Stimulated activated CD4-positive, alpha-beta T cell treated with anti-CD3 and anti-CD28 coated beads, Interleukin-15, amount 100 ng/mL, for 1 hour (primary cell): ENCODE data around the gene COL21A1.

Experiments used
- DNase-seq, 2 donors: peaks; one replicate each; pipeline ENCODE4 v3.0.0-alpha.2; 2020; ENCODE audit warnings: low read depth in 1 of 2, low spot score in 1 of 2

COL21A1 gene

DNA sequence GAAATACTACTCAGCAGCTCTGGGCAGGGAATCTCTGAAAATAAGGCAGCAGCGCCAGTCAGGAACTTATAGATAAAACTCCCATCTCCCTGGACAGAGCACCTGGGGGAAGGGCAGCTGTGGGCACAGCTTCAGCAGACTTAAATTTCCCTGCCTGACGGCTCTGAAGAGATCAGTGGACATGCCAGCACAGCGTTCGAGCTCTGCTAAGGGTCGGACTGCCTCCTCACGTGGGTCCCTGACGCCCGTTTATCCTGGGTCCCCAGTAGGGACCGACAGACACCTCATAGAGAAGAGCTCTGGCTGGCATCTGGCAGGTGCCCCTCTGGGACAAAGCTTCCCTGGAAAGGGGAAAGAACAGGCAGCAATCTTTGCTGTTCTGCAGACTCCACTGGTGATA lies 59.0 kb downstream of the COL21A1 start:
- no peak for DNase-seq

DNA sequence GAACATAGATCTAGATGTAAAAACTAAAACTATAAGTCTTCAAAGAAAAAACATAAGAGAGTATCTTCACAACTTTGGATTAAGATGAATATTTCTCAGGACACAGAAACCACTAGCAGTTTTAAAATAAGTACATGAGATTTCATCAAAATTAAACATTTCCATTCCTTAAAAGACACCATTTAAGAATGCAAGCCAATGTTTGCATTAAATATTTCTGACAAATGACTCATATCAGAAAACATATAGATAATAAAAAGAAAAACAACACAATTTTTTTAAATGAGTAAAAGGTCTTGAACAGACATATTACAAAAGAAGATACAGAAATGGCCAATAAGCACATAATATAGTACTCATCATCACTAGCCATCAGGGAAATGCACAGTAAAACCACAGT lies 59.7 kb downstream of the COL21A1 start:
- no peak for DNase-seq

DNA sequence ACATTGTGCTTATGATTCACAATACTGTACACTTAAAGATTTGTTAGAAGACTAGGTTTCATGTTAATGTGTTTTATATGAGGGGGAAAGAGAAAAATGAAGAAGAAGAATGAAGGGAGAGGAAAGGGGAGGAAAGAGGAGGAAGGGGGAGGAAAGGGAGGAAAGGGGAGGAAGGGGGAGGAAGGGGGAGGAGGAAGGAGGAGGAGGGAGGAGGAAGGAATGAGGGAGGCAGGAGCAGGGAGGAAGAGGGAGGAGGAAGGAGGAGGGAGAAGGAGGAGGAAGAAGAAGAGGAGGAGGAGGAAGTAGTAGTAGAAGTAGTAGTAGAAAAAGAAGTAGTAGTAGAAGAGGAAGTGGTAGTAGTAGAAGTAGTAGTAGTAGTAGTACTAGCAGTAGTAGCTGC lies 70.6 kb downstream of the COL21A1 start:
- no peak for DNase-seq

DNA sequence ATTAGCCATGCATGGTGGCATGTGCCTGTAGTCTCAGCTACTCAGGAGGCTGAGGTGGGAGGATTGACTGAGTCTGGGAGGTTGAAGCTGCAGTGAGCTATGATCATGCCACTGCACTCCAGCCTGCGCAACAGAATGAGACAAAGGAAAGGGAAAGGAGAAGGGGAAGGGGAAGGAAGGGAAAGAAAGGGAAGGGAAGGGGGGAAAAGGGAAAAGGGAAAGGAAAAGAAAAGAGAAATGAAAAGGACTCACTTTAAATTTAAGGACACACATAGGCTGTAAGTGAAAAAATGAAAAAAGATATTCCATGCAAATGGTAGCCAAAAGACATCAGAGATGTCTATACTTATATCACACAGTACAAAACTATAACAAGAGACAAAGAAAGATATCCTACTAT lies 74.2 kb downstream of the COL21A1 start:
- no peak for DNase-seq

DNA sequence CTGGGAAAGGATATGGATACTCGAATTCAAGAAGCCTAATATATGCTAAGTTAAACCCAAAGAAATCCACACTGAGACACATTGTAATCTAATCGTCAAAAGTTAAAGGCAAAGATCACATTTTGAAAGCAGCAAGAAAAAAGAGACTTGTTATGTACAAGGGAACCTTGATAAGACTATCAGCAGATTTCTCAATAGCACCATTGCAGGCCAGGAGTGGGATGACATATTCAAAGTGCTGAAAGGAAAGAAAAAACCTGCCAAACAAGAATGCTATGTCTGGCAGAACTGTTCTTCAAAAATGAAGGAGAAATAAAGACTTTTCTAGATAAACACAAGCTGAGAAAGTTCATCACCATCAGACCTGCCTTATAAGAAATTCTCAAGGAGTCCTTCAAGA lies 75.2 kb downstream of the COL21A1 start:
- DNase-seq: no peak

DNA sequence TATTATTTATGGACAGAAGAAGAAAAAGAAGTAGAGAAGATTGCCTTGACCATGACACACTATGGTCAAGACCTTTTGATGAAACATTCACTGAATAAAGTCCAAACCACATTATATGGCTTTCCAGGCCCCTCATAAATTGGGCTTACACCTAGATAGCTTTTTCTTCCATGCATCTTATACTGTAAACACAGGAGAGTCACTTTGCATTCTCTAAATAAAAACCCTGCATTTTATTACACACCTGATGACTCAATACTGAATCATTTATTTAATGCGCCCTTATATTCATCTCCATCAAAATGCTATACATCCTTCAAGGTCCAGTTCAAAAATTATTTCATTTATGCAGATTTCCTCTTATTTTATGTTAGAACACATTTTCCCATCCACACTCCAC lies 78.0 kb downstream of the COL21A1 start:
- no peak for DNase-seq

DNA sequence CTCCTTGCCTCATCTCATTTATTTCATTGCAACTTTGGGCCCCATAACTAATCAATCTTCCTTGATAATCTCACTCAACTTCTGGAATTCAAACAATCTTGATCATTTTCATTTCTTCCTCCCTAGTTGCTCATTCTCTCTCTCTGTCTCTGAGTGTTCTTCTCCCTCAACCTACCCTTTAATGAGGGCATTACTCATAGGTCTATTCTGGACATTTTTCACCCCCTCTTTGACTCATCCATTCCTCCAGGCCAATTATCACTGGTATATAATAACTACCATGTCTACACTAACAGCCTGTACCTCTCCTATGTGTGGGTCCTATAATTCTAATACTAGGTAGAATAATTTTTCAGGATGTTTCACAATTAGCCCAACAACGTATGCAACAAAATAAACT lies 78.8 kb downstream of the COL21A1 start:
- DNase-seq: no peak

DNA sequence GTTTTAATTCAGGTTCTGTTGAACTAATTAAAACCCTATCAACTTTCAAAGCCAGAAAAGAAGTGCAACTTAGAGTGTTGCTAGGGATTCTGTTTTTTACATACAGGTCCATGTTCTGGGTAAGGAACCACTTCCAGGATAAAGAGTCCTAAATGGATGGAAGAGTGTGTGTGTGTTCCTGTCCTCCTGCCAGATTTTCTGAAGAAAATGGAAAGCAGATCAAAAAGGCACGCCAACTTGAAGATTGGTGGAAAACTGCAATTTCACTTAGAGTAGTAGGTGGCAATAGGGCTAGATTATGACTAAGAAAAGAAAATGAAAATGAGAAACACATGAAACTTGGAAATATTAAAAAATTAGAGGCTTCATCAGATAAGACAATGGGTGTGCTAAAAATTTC lies 85.3 kb downstream of the COL21A1 start:
- no peak for DNase-seq

DNA sequence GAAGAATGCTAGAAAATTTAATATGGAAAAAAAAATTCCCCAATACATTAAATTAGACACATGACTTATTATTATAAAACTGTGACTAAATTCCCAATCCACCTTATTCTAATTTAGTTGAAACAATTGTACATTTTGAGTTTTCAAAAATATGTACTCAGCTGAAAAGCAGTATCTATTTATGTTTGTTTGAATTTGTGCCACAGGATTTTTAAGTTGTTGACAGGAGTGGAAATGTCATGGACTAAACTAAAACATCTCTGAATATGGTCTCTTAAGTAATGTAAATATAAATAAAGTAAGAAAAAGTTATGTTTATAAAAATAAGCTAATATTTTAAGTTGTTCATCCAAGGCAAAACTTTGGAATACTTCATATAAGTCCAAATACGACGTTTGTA lies 86.9 kb downstream of the COL21A1 start:
- no peak for DNase-seq

DNA sequence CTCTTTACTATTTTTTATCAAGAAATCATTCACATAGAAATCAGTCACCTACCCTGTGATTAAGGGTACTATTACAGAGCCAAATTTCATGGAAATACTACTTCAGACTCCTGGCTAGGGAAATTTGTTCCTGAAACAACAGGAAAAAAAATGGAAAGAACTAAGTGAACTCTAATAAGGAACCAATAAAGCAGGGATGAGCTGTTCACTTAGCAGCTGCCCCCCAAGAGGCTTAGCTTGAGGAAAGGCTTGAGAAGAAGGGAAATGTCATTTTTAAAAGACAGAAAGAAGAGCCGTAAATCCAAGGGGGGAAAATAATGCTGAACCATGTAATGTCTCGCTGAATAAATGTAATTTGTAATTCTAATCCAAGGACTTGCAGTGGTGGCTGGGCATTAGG lies 88.8 kb downstream of the COL21A1 start:
- no peak for DNase-seq

DNA sequence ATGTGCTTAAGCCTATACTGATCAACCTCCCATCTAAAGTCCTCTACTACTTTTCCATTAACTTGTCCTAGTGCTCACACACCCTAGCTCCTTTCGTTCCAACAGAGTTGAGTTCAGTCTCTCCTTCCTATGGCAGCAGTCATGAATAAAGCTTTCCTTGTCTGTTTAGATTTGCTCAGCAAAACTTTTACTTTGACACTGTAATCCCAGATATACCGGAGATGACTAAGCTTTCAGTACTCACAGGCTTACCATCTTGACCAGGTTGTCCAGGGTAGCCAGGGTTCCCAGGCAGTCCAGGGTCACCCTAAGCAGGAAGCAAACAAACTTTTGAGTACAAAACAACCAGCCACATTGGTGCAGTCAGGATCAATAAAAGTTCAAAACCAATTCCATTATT lies 90.7 kb downstream of the COL21A1 start:
- no peak for DNase-seq

DNA sequence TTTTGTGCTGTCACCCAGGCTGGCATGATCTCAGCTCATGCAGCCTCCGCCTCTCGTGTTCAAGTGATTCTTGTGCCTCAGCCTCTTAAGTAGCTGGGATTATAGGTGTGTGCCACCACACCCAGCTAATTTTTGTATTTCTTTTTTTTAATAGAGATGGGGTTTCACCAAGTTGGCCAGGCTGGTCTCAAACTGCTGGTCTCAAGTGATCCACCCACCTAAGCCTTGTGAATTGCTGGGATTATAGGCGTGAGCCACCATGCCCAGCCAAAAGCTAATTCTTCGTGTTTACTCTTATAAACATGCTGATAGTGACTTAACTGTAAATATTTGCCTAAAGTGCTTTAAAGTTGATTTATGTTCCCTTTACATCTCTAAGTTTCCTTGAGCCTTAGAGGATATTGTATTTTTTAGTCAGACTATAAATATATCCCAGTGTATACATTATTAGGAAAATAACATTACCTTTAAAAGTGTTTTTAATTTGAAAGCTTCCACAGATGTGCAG lies 91.7 kb downstream of the COL21A1 start:
- DNase-seq: no peak

DNA sequence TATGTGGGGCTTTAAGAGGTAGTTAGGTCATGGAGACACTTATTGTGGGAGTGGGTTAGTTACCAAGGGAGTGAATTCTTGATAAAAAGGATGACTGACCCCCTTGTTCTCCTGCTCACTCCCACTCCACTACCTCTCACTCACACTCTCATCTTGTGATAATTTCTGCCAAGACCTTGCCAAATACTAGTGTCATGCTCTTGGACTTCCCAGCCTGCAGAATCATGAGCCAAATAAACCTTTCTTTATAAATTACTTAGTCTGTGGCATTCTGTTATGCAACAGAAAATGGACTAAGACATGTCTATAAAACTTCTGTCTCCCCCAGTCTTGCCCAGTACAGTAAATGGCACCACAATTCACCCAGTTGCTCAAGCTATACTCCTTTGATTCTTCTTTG lies 93.3 kb downstream of the COL21A1 start:
- no peak for DNase-seq

DNA sequence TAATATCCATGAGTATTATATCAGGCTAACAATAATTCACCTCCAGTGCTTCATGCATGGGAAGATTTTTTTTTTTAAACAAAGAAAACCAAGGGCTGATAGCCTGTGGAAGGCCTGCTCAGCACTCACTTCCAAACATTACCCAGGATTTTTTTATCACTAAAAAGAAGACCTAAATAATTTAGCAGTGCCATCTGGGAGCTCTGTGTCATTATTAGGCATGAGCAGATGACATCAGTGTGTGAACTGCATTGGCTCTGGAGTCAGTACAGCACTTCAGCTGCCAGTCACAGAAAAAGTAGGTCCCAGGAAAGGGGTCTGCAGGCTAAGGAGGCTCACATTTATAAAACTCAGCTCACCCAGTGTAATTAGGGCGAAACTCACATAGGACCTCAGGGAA lies 94.8 kb downstream of the COL21A1 start:
- no peak for DNase-seq

DNA sequence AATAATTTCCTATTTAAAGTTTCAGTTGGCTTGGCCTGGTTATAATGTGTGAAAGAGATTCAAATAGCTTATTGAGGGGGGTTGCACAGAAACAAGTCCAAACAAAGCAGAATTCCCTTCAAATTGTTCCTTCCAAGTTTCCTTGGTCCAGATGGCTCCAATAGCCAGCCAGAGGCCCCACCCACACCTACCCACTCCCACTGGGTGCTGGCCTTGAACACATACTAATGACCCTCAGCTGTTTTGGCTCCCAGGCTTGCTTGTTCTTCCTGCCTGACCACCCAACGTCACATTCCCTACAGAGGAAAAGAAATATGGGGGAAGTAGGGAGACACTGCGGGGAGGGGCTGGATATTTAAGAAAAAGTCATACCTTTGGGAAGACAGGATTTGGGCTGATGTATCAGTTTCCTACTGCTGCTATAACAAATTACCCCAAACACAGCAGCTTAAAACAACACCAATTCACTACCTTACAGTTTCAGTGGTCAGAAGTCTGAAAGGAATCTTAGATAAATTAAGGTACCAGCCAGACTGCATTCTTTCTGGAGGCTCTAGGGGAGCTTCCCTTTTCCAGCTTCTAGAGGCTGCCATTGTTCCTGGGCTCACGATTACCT lies 95.7 kb downstream of the COL21A1 start:
- DNase-seq: no peak

DNA sequence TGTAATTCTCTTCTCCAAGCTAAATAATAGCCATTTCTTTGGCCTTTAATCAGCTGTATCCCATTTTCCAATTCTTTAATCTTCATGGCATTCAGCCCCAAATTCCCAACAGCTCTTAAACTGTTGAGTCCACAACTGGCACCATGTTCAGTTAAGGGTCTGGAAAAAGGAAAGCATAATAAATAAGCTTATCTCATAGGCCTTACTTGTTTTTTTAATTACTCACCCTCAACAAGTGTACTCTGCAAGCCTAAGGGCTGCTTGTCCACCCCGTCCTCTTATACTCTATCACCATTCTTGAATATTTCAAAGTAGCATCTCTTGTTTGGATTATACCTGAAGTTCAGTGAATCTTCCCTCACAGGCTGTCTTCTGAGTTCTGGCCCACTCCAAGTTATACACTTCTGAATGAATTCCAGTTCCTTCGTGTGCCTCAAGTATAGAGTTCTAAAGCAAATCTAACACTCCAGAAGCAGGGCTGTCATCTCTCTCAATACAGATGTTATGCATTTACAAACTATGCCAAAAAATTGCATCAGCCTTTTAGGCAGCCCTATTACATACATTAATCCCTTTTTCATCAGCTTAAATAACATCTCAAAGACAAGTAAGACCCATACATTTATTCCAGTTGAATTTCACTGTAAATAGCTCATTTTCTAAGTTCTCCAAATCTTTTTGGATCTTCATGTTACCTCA lies 98.7 kb downstream of the COL21A1 start:
- DNase-seq: no peak

DNA sequence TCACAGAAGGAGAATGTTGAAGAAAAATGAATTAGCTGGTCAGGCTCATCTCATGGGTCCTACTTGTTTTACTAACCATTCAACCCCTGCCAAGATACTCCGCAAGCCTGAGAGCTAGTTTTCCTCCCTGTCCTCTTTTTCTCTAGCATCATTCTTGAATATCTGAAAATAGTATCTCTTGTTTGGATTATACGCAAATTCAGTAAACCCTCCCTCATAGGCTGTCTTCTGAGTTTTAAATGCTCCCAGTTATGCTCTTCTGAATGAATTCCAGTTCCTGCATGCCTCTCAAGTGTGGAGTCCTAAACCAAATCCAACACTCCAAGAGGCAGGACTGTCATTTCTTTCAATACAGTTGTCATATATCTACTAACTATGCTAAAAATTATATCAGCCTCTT lies 99.6 kb downstream of the COL21A1 start:
- no peak for DNase-seq

DNA sequence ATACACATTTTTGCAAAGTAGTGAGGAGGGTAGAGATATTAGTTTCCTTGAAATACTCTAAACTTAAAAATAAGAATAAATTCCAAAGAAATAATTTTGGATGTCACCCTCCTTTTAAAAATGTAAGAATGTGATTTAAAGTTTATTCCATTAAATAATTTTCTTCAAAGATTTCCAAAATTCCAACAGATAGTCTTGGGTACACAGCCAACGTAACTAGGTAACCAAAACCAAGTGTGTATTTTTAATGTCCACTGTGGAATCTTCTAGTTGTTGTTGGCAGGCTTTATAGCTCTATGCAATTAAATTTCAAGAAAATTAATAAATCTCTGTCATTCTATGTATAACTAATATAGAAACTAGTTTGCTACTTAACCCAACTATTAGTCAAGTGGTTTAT lies 101.3 kb downstream of the COL21A1 start:
- DNase-seq: no peak

DNA sequence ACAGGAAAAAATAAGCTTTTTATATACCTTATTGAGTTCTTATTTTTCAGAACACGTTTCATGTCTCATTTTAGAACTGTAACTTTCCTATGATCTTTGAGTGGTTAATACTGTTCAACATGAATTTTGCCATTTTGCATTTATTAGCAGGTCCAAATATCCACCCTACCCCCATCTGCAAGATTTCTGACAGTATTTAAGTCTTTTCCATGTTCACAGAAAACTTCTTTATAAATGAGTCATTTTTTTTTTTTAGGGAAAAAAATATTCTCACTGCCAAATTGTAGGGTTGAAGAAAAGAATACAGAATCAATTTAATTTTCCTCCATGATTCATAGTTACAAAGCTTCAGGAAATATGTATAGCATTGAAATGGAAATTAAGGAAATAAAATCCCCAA lies 101.8 kb downstream of the COL21A1 start:
- DNase-seq: no peak

DNA sequence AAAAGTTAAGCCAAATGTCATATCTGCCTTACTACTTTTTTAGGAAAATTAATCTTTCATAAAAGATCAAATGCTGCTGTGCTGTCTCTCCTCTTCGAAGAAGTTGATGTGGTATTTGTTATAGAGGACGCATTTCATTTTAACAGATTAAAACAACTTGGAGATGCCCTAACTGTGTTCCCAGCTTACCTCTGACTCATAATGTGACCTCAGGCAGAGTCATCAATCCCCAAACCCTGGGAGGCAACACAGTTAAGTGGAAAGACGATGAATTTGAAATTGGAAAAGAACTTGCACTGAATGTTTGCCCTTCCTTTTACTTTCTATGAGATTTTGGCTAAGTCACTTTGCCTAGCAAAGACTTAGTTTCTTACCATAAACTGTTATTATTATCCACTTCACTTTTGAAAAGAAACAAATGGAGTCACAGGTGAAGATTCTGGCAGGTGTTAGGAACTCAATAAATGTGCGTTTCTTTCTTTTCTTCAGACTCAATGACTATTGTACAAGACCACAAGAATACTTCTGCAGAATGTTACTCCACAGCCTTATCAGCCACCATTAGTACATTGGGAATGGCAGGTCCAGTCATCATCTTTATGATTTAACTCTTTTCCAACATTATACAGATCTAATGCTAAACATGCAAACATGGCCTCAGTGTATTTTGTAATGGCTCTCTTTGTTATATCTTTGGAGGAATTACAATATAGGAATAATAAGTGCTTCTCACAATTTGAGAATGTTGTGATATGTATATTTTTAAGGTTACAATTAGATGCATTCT lies 102.6 kb downstream of the COL21A1 start:
- no peak for DNase-seq

DNA sequence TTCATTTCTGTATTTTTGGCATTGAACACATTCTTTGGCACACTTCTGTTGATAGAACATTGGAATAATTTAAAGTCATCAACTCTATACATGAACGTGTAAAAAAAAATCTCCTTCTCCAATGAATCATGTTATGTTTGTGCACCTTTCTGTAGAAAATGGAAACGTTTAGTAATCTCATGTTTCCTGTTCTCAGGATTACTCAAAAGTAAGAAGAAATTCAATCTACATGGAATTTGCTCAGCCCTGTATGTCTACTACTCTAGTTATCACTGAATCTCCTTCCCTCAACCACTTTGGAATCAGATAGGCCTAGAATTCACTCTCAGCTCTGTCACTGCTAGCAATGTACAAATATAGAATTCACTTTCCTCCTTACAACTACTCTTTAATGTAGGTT lies 103.6 kb downstream of the COL21A1 start:
- DNase-seq: no peak

DNA sequence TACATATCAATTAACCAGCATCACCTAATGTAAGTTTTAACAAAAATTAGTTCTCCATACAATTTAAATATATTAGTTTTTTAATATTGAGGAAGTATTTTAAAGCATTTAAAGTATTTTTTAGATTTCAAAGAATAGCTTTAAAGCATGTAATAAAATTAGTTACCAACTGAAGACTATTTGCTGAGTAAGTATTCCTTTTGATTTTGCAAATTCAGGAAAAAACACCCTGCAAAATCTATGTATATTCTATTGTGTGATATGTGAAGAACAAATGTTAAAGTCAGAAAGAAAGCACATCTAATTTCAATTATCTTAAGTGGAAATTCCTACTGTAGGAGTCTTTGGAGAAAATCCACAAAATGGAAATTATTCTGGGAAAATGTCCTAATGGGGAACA lies 107.3 kb downstream of the COL21A1 start:
- no peak for DNase-seq
